KOPT-K1 (cell line): ENCODE results near the gene P3H3.
"Not testable (repeated sequence)": the region's sequence is repeated elsewhere in the genome, so short reads cannot be mapped to it uniquely, and the experiment has no call there.

Experiments
- H3K27ac ChIP-seq: fragments of 200-600 bp; sonication (generic); 2 replicates; pipeline ENCODE4 v1.5.1; 2016; ENCODE audit warnings: antibody characterized with exemption, mild to moderate bottlenecking, low read depth, low read length; ENCODE audit not compliant: poor library complexity, severe bottlenecking
- H3K36me3 ChIP-seq: fragments of 200-600 bp; sonication (generic); 2 replicates; pipeline ENCODE4 v1.5.1; 2017; ENCODE audit warnings: antibody characterized with exemption, mild to moderate bottlenecking, low read length, moderate library complexity; ENCODE audit not compliant: insufficient read depth
- H3K9me3 ChIP-seq: fragments of 200-600 bp; sonication (generic); 2 replicates; pipeline ENCODE4 v1.5.1; 2017; ENCODE audit warnings: antibody characterized with exemption, low read length, mild to moderate bottlenecking; ENCODE audit not compliant: insufficient read depth, poor library complexity, severe bottlenecking

P3H3 gene

DNA sequence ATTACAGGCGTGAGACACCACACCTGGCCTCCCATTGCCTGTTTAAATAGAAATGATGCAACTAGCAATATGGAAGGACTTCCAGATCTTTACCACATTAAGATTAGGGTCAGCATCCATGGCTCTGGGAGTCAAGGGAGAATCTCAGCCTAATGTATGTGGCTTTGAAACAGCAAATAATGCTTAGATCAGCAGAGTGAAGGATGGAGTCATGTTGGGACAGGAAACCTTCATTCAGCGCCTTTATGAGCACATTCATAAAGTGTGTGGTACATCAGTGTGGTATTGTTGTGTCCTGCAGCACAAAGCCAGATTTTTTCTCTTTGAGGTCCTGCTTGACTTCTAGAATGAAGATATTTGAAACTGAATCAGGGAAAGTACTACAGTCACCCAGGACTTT, 60.2 kb downstream of the P3H3 start:
- H3K36me3 ChIP-seq, result peaks cover 18% of the 10 kb centered on the region; the same call in 1 of the 2 replicates
- no peaks in the 10 kb centered on the region for H3K9me3 ChIP-seq
- no peak overlapping the region for H3K27ac ChIP-seq

DNA sequence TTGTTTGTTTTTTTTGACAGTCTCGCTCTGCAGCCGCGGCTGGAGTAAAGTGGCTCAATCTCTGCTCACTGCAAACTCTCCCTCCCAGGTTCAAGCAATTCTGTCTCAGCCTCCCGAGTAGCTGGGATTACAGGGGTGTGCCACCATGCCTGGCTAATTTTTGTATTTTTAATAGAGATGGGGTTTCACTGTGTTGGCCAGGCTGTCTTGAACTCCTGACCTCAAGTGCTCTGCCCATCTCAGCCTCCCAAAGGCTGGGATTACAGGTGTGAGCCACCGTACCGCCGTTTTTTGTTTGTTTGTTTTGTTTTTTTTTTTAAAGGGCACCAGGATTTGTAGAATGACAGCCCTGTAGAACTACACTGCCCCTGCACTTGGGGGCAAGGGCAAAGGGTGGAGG, 60.6 kb downstream of the P3H3 start:
- not testable (repeated sequence) for H3K27ac ChIP-seq
- H3K36me3 ChIP-seq, result peaks cover 14% of the 10 kb centered on the region; the same call in 1 of the 2 replicates

More for the DNA sequence above, 60.6 kb downstream of the P3H3 start:
- H3K9me3 ChIP-seq, result not testable (repeated sequence)
